Mucosa of rectum (tissue), 2 donors: Measurements from ENCODE around the gene C12orf75.

Experiments
- H3K27ac ChIP-seq, 2 donors: one replicate each; pipeline ENCODE4 v1.7.0; 2013; ENCODE audit warnings: inconsistent platforms in 2 of 2, low read depth in 2 of 2, low read length in 2 of 2
- H3K27me3 ChIP-seq, 2 donors: one replicate each; pipeline ENCODE4 v1.7.0; 2013; ENCODE audit warnings: low read length in 2 of 2; ENCODE audit not compliant: control insufficient read depth in 2 of 2, insufficient read depth in 2 of 2
- H3K36me3 ChIP-seq, 2 donors: one replicate each; pipeline ENCODE4 v1.7.0; 2013; ENCODE audit warnings: low read length in 2 of 2; ENCODE audit not compliant: control insufficient read depth in 2 of 2, insufficient read depth in 2 of 2
- H3K4me1 ChIP-seq, 2 donors: one replicate each; pipeline ENCODE4 v1.7.0; 2013; ENCODE audit warnings: low read length in 2 of 2, mild to moderate bottlenecking in 1 of 2; ENCODE audit not compliant: control insufficient read depth in 2 of 2, insufficient read depth in 2 of 2
- H3K4me3 ChIP-seq, 2 donors: one replicate each; pipeline ENCODE4 v1.7.0; 2013; ENCODE audit warnings: low read length in 2 of 2
- H3K9ac ChIP-seq, 2 donors: one replicate each; pipeline ENCODE4 v1.7.0; 2013; ENCODE audit warnings: low read length in 2 of 2, low read depth in 1 of 2, mild to moderate bottlenecking in 1 of 2
- H3K9me3 ChIP-seq, 2 donors: one replicate each; pipeline ENCODE4 v1.7.0; 2013; ENCODE audit warnings: low read length in 2 of 2; ENCODE audit not compliant: control insufficient read depth in 2 of 2
- donor health status: healthy.
- donor health status: Normal muscosa, but diverticular disease.

The C12orf75 gene

GRCh38 chr12:105330283-105330930 lies at the start of gene C12orf75:
Gene C12orf75 (plus strand): TSS chr12:105330691. CDS start chr12:105330892, 201 bp downstream.
- H3K27me3 ChIP-seq = no peaks in the 10 kb centered on the region
- H3K9ac ChIP-seq = peak within 1 kb of the TSS; percentile 8 to 68
- H3K4me3 ChIP-seq = peak within 1 kb of the TSS; percentile 63 to 78
- H3K36me3 ChIP-seq = no peaks in the 10 kb centered on the region
- no peaks in the 10 kb centered on the region for H3K9me3 ChIP-seq
- H3K4me1 ChIP-seq = peaks cover 10 to 12% of the 10 kb centered on the region in 2 donors
- peak within 1 kb of the TSS; percentile 48 to 53 for H3K27ac ChIP-seq

- H3K27ac ChIP-seq = peak overlapping the region in 1 of 2 donors; percentile 31
- no peak overlapping the region for H3K4me3 ChIP-seq
- no peak overlapping the region for H3K9ac ChIP-seq
- no peaks in the 10 kb centered on the region for H3K27me3 ChIP-seq
- no peaks in the 10 kb centered on the region for H3K36me3 ChIP-seq
- peaks cover 7 to 24% of the 10 kb centered on the region in 2 donors for H3K4me1 ChIP-seq
- no peaks in the 10 kb centered on the region for H3K9me3 ChIP-seq
These were observed 49.4 kb upstream of the C12orf75 start for GRCh38 chr12:105280966-105281693.

GRCh38 chr12:105281694-105282049 lies 48.8 kb upstream of the C12orf75 start:
- Histone ChIP-seq H3K9ac (no peak overlapping the region), H3K27me3 (no peaks in the 10 kb centered on the region), H3K9me3 (no peaks in the 10 kb centered on the region), H3K4me3 (no peak overlapping the region), H3K27ac (peak overlapping the region in 1 of 2 donors; percentile 31), H3K36me3 (no peaks in the 10 kb centered on the region), H3K4me1 (peaks cover 7 to 24% of the 10 kb centered on the region in 2 donors)

GRCh38 chr12:105285378-105285777 lies 45.1 kb upstream of the C12orf75 start:
- Histone ChIP-seq H3K36me3 (no peaks in the 10 kb centered on the region), H3K9me3 (no peaks in the 10 kb centered on the region), H3K27ac (no peak overlapping the region), H3K4me1 (peaks cover 7 to 8% of the 10 kb centered on the region in 2 donors), H3K4me3 (no peak overlapping the region), H3K27me3 (no peaks in the 10 kb centered on the region), H3K9ac (no peak overlapping the region)

GRCh38 chr12:105287408-105287807 lies 43.1 kb upstream of the C12orf75 start:
- Histone ChIP-seq H3K9me3 (no peaks in the 10 kb centered on the region), H3K27me3 (no peaks in the 10 kb centered on the region), H3K4me3 (no peak overlapping the region), H3K4me1 (no peaks in the 10 kb centered on the region), H3K9ac (no peak overlapping the region), H3K27ac (no peak overlapping the region), H3K36me3 (no peaks in the 10 kb centered on the region)

- Histone ChIP-seq H3K9me3 (no peaks in the 10 kb centered on the region), H3K27me3 (no peaks in the 10 kb centered on the region), H3K36me3 (no peaks in the 10 kb centered on the region), H3K4me1 (peaks cover 0 to 2% of the 10 kb centered on the region in 2 donors), H3K27ac (no peak overlapping the region), H3K9ac (no peak overlapping the region), H3K4me3 (no peak overlapping the region)
These were observed 42.0 kb upstream of the C12orf75 start for GRCh38 chr12:105288311-105288996.

- Histone ChIP-seq H3K9me3 (no peaks in the 10 kb centered on the region), H3K27ac (no peak overlapping the region), H3K36me3 (no peaks in the 10 kb centered on the region), H3K4me1 (peaks cover 0 to 2% of the 10 kb centered on the region in 2 donors), H3K27me3 (no peaks in the 10 kb centered on the region), H3K9ac (no peak overlapping the region), H3K4me3 (no peak overlapping the region)
These were observed 41.2 kb upstream of the C12orf75 start for GRCh38 chr12:105289114-105289904.

- Histone ChIP-seq H3K27ac (no peak overlapping the region), H3K9ac (no peak overlapping the region), H3K4me3 (no peak overlapping the region), H3K36me3 (no peaks in the 10 kb centered on the region), H3K9me3 (no peaks in the 10 kb centered on the region), H3K4me1 (peaks cover 0 to 2% of the 10 kb centered on the region in 2 donors), H3K27me3 (no peaks in the 10 kb centered on the region)
These were observed 39.0 kb upstream of the C12orf75 start for GRCh38 chr12:105291531-105291930.

GRCh38 chr12:105292705-105293104 lies 37.8 kb upstream of the C12orf75 start:
- H3K4me3 ChIP-seq = no peak overlapping the region
- no peaks in the 10 kb centered on the region for H3K27me3 ChIP-seq

More at GRCh38 chr12:105292705-105293104, 37.8 kb upstream of the C12orf75 start:
- no peaks in the 10 kb centered on the region for H3K9me3 ChIP-seq
- H3K4me1 ChIP-seq = peaks cover 0 to 2% of the 10 kb centered on the region in 2 donors
- no peaks in the 10 kb centered on the region for H3K36me3 ChIP-seq
- no peak overlapping the region for H3K9ac ChIP-seq
- no peak overlapping the region for H3K27ac ChIP-seq
